ENCODE measurements around the gene WWOX. TPM values are rescaled to one million over a fixed set of nuclear protein-coding genes. Genes with fewer than 3 reads are reported as not detected.

The WWOX gene
- total RNA-seq, 2 experiments from 2014 or later, result 19.1 to 23.7 TPM

DNA sequence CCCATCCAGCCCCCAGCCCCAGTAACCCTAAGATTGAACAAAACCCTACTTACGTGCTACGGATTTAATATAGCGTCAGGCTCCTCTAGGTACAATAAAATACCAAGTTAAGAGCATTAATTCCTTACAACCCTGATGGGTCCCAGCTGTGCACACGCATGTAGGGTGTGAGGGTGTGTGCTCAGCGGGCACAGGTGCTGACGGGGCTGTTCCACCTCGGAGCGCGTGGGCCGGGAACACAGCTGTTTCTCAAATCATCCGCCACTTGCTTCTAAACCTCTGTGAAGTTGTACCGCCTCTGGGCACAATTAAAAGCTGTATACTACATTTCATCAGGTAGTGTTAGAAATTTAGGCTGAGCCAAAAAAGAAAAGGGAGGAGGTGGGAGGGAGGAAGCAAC lies 1022.5 kb downstream of the WWOX start:
- DNase-seq (no peak), ATAC-seq (no peak)
- intact Hi-C loops (cut with micrococcal nuclease), result no loop called here
- Mint-ChIP-seq H3K36me3 (ENCODE audit: low read depth) (no peaks in the 10 kb centered on the region), H3K9me3 (peaks cover 3% of the 10 kb centered on the region), H3K27me3 (no peaks in the 10 kb centered on the region), H3K4me1 (ENCODE audit: low read depth) (no peaks in the 10 kb centered on the region), H3K4me3 (no peak overlapping the region), H3K27ac (no peak overlapping the region)
- TF ChIP-seq, protein P1, sequence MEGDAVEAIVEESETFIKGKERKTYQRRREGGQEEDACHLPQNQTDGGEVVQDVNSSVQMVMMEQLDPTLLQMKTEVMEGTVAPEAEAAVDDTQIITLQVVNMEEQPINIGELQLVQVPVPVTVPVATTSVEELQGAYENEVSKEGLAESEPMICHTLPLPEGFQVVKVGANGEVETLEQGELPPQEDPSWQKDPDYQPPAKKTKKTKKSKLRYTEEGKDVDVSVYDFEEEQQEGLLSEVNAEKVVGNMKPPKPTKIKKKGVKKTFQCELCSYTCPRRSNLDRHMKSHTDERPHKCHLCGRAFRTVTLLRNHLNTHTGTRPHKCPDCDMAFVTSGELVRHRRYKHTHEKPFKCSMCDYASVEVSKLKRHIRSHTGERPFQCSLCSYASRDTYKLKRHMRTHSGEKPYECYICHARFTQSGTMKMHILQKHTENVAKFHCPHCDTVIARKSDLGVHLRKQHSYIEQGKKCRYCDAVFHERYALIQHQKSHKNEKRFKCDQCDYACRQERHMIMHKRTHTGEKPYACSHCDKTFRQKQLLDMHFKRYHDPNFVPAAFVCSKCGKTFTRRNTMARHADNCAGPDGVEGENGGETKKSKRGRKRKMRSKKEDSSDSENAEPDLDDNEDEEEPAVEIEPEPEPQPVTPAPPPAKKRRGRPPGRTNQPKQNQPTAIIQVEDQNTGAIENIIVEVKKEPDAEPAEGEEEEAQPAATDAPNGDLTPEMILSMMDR (IDR thresholded peaks at IDR 0.05), result no peak
- CTCF ChIA-PET, result no interaction called here
- POLR2A ChIA-PET, result no interaction called here

DNA sequence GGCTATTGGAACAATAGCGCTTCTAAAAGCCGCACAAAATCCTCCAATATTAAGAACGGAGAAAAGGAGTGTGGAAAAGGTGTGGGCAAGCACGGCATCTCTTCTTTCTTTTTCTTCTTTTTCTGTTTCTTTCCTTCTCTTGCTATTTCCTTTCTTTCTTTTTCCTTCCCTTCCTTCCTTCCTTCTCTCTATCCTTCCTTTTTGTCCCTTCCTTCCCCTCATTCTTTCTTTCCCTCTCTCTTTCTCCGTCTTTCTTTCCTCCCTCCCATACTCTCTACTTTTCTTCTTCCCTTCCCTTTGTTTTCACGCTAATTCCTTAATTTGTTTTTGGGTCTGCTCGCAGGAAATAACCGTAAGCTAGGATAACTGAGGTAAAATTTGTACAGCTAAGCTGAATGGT lies 1022.9 kb downstream of the WWOX start:
- Mint-ChIP-seq H3K27me3 (no peaks in the 10 kb centered on the region), H3K36me3 (ENCODE audit: low read depth) (no peaks in the 10 kb centered on the region), H3K27ac (no peak overlapping the region), H3K4me1 (ENCODE audit: low read depth) (no peaks in the 10 kb centered on the region), H3K4me3 (no peak overlapping the region), H3K9me3 (peaks cover 3% of the 10 kb centered on the region)
- CTCF ChIA-PET, result interaction anchor here (1.6 kb wide), 1 partner anchor 14 kb away, joined by 3 read pairs; no protein-coding TSS in a partner anchor
- TF ChIP-seq, protein P1 (IDR thresholded peaks at IDR 0.05), result no peak
- POLR2A ChIA-PET, result interaction anchor here (0.7 kb wide), 1 partner anchor 11 kb away, joined by 3 read pairs; no protein-coding TSS in a partner anchor
- ATAC-seq (no peak), DNase-seq (no peak)
- intact Hi-C loops (cut with micrococcal nuclease), result no loop called here

DNA sequence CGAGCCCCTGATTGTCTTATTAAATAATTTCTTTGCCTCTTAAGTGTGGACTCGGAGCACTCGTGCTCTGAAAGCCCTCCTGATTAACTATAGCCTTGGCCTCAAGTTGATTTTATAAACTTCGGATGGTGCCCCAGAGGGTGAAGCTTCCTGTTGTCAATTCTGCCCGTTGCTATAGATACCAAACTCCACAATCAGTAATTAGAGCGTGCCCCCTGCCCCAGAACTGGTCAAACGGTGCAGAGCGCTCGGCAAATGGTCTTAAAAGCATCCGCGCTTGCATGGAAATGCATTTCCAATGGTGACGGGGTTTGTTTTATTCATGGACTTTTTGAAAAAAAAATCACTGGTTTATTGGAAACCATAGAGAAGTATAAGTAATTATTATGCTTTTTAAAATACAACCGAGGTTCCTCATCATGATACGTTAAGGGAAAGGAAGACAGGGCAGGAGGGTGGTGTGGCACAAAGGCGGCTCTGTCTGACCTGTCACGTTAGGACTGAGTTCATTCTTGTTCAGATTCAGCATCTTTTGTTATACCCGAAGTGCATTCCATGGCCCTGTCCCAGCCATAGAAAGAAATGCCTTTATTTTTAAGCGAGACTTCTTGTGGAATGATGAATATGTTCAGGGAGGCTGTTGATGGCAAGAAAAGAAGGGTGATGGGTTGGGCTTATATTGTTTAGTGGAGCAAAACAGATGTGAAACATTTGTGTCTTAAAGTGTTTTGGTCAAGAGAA lies 1024.7 kb downstream of the WWOX start:
- CTCF ChIA-PET, result interaction anchor here (0.6 kb wide), 1 partner anchor 14 kb away, joined by 3 read pairs; no protein-coding TSS in a partner anchor
- Mint-ChIP-seq H3K4me3 (no peak overlapping the region), H3K4me1 (ENCODE audit: low read depth) (no peaks in the 10 kb centered on the region), H3K36me3 (ENCODE audit: low read depth) (no peaks in the 10 kb centered on the region), H3K9me3 (peaks cover 3% of the 10 kb centered on the region), H3K27me3 (no peaks in the 10 kb centered on the region), H3K27ac (no peak overlapping the region)
- POLR2A ChIA-PET, result interaction anchor here (0.6 to 0.7 kb wide), 2 partner anchors 132 to 452 kb away, joined by 3 to 4 read pairs; no protein-coding TSS in a partner anchor
- TF ChIP-seq, protein P1 (IDR thresholded peaks at IDR 0.05), result no peak
- intact Hi-C loops (cut with micrococcal nuclease), result no loop called here
- DNase-seq (no peak), ATAC-seq (no peak)

DNA sequence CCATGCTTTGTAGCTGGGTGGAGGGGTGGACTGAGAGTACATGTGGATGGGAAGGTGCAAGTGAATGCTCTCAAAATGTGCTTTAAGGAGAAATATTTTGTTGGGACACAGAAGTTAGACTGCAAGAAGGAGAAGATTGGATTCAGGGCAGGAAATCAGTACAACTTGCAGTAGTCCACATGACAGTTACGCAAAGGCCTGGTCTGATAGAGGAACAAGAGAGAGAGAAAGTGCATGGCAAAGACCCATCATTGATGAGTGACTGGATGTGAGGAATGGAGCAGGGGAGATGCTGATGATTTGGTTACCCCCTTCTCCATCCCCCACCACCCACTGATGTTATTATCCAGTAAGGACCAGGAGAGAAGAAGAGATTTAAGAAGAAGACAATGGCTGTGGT lies 1028.3 kb downstream of the WWOX start:
- CTCF ChIA-PET, result no interaction called here
- H3K27me3 Mint-ChIP-seq, result no peaks in the 10 kb centered on the region
- H3K27ac Mint-ChIP-seq, result no peak overlapping the region

DNA sequence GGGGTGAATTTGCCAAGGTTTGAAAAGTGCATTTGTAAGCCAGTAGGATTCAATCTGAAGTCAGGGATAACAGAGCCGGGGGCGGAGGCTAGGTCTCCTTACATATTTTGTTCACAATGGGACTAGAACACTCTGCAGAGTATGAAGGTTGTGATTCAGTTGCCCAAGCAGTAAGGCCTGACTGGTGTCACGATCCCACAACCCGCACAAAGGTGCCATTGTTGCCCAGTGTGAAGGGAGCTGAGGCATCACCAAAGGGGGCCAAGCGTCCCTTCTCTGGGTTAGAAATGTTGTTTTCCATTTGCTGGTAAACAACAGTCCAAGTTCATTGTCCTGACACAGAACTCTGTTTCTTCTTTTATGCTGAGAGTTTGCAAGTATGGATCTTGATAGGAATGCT lies 1029.3 kb downstream of the WWOX start:
- H3K9me3 Mint-ChIP-seq, result peaks cover under 1% of the 10 kb centered on the region
- TF ChIP-seq, protein P1 (IDR thresholded peaks at IDR 0.05), result no peak
- no peak overlapping the region for H3K27ac Mint-ChIP-seq
- H3K4me1 Mint-ChIP-seq (ENCODE audit: low read depth), result no peaks in the 10 kb centered on the region
- POLR2A ChIA-PET, result no interaction called here
- DNase-seq (no peak), ATAC-seq (no peak)
- H3K27me3 Mint-ChIP-seq, result no peaks in the 10 kb centered on the region
- no peak overlapping the region for H3K4me3 Mint-ChIP-seq
- CTCF ChIA-PET, result no interaction called here
- H3K36me3 Mint-ChIP-seq (ENCODE audit: low read depth), result no peaks in the 10 kb centered on the region
- intact Hi-C loops (cut with micrococcal nuclease), result no loop called here

More for the DNA sequence above, 1028.3 kb downstream of the WWOX start:
- POLR2A ChIA-PET, result no interaction called here
- intact Hi-C loops (cut with micrococcal nuclease), result no loop called here
- ATAC-seq, result no peak
- TF ChIP-seq, protein P1 (IDR thresholded peaks at IDR 0.05), result no peak
- Mint-ChIP-seq H3K9me3 (peaks cover 3% of the 10 kb centered on the region), H3K4me1 (ENCODE audit: low read depth) (no peaks in the 10 kb centered on the region), H3K4me3 (no peak overlapping the region), H3K36me3 (ENCODE audit: low read depth) (no peaks in the 10 kb centered on the region)
- no peak for DNase-seq

Measured in activated CD8-positive, alpha-beta T cell treated with anti-CD3 and anti-CD28 coated beads for 36 hours (primary cell).